Fibroblast of the conjunctiva (primary cell): ENCODE measurements around the gene FXYD3.

ENCODE experiments used
- DNase-seq: peaks from one replicate; pipeline ENCODE4 v3.0.0-alpha.2; 2010; ENCODE audit warnings: low read depth

FXYD3 gene

GRCh38 chr19:35115177-35115951 is at the start of gene FXYD3:
Gene FXYD3 (plus strand): TSS chr19:35115823. CDS start chr19:35119377, 3,554 bp downstream.
- DNase-seq: no peak

GRCh38 chr19:35066121-35066520 is 49.5 kb upstream of the FXYD3 start:
- no peak for DNase-seq

GRCh38 chr19:35066691-35067563 is 48.7 kb upstream of the FXYD3 start:
- DNase-seq: peak; percentile 78

- no peak for DNase-seq
Measured at GRCh38 chr19:35068941-35069634, 46.5 kb upstream of the FXYD3 start.

GRCh38 chr19:35069696-35070095 is 45.9 kb upstream of the FXYD3 start:
- no peak for DNase-seq

GRCh38 chr19:35070471-35070870 is 45.2 kb upstream of the FXYD3 start:
- DNase-seq: no peak

- no peak for DNase-seq
Measured at GRCh38 chr19:35073516-35073915, 42.1 kb upstream of the FXYD3 start.

GRCh38 chr19:35073941-35074340 is 41.7 kb upstream of the FXYD3 start:
- no peak for DNase-seq

GRCh38 chr19:35074426-35075201 is 41.0 kb upstream of the FXYD3 start:
- no peak for DNase-seq

GRCh38 chr19:35075202-35076025 is 40.2 kb upstream of the FXYD3 start:
- no peak for DNase-seq

- no peak for DNase-seq
Measured at GRCh38 chr19:35076026-35076370, 39.6 kb upstream of the FXYD3 start.

GRCh38 chr19:35076657-35077056 is 39.0 kb upstream of the FXYD3 start:
- no peak for DNase-seq

- no peak for DNase-seq
Measured at GRCh38 chr19:35077411-35078223, 38.0 kb upstream of the FXYD3 start.

GRCh38 chr19:35079826-35080225 is 35.8 kb upstream of the FXYD3 start:
- DNase-seq: no peak

- DNase-seq: no peak
Measured at GRCh38 chr19:35080613-35081170, 34.9 kb upstream of the FXYD3 start.

- DNase-seq: no peak
Measured at GRCh38 chr19:35081201-35081600, 34.4 kb upstream of the FXYD3 start.

GRCh38 chr19:35083691-35084508 is 31.7 kb upstream of the FXYD3 start:
- DNase-seq: no peak

- DNase-seq: no peak
Measured at GRCh38 chr19:35084509-35084762, 31.2 kb upstream of the FXYD3 start.

GRCh38 chr19:35085947-35086346 is 29.7 kb upstream of the FXYD3 start:
- DNase-seq: no peak
